ENCODE data around the gene CHPF. TPM values are rescaled to one million over a fixed set of nuclear protein-coding genes. Genes with fewer than 3 reads are reported as not detected.

Gene CHPF
- total RNA-seq, 1 donor from 2014 or later = 3.2 TPM

GRCh38 chr2:219496247-219496824, 47.3 kb downstream of the CHPF start:
- DNase-seq = no peak

DNA sequence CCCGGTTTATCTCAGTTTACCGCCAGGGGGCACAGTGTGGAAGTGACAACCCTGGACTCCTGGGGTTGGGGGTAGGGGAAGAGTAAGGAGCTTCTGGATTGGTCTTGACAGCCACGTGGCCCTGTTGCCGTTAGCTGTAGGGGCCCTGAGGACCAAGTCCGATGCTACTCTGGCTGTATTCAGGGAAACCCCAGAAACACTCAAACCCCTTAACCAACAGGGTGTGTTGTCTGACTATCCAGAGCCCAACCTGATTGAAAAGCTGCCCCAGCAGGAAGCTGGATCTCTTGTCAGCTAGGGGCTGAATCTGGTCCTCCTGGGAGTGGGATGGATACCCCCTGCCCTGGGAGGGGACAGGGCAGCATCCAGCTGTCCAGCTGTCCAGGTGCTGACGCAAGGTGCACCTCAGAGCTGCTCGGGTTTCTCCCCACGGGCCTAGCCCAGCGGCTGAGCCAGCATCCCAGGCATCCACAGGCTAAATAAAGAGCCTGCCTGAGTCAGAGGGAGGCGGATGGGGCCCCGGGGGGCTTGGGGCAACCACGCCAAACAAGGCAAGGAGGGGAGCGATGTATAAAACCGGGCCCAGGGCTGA, 48.0 kb downstream of the CHPF start:
- DNase-seq = peak; percentile 77

- no peak for DNase-seq
Observed at GRCh38 chr2:219494952-219495530, 48.6 kb downstream of the CHPF start.

DNA sequence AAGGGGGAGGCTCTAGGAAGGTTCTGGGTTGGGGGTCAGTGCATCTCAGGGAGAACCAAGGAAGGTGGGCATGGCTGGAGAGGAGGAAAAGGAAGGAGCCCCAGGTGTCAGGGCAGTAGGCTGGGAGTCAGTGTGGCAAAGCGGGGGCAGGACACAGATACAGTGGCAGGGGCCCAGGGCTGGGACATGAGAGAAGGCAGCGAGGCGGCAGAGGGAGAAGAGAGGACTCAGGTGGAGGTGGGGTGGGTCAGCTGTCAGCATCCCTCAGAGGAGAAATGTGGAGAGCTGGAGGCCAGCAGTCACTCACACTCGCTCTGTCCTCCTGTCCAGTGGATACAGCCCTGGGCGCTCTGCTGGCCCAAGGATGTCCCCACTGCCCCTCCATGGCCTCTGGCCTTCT, 50.5 kb downstream of the CHPF start:
- DNase-seq = no peak

DNA sequence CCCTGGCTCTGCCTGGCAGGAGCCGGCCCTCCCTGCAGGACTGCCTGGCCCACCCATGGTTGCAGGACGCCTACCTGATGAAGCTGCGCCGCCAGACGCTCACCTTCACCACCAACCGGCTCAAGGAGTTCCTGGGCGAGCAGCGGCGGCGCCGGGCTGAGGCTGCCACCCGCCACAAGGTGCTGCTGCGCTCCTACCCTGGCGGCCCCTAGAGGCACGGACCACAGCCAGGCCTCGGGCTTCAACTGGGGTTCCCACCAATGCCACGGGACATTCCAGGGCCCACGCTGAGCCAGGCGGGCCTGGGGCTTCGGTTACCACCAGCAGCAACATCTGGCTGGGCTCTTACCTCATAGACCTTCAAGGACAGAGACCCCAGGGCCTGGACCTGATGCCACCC, 51.0 kb downstream of the CHPF start:
- DNase-seq = no peak

GRCh38 chr2:219491278-219491963, 52.2 kb downstream of the CHPF start:
- no peak for DNase-seq

DNA sequence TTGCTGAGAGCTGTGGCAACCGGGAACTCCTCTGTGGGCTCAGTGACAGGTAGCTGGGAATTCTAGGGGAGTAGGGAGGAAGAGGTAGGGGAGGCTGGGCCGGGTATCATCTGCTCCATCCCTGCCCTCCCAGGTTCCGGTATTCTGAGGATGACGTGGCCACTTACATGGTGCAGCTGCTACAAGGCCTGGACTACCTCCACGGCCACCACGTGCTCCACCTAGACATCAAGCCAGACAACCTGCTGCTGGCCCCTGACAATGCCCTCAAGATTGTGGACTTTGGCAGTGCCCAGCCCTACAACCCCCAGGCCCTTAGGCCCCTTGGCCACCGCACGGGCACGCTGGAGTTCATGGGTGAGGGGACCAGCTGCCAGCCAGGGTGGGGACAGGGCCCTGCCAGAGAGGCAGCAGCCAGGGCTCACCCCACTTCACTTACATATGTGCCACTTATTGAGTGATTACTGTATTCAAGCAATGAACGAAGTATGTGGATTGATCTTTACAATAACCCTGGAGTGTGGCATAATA, 52.9 kb downstream of the CHPF start:
- DNase-seq = no peak

DNA sequence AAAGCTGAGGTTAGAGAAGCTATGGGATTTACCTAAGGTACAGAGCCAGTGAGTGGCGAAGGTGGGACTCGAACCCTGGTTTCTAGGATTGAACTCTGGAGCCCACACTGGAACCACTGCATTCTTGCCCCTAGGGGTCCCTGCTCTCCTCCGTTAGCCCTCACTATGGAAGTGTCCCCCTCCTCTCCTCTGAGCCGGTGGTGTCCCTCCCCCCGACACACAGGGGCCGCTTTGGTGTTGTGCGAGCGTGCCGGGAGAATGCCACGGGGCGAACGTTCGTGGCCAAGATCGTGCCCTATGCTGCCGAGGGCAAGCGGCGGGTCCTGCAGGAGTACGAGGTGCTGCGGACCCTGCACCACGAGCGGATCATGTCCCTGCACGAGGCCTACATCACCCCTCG, 53.4 kb downstream of the CHPF start:
- DNase-seq = no peak

GRCh38 chr2:219489315-219489714, 54.3 kb downstream of the CHPF start:
- no peak for DNase-seq

Other genes with a start within 250 kb of the CHPF start
- 0.17 TPM in 1 of 2 replicates, not detected in the other for gene PTPRN, start 234.4 kb downstream of the CHPF start, total RNA-seq
- not detected in 2 replicates for gene RESP18, start 211.1 kb downstream of the CHPF start, total RNA-seq
- gene DNPEP, start 155.9 kb downstream of the CHPF start, total RNA-seq = 54.1 and 67.7 TPM in 2 replicates
- not detected in 2 replicates for gene DES, start 125.4 kb downstream of the CHPF start, total RNA-seq
- gene SPEG, start 109.0 kb downstream of the CHPF start, total RNA-seq = 0.09 and 1.7 TPM in 2 replicates
- gene GMPPA, start 44.9 kb downstream of the CHPF start, total RNA-seq = 33.4 and 34.5 TPM in 2 replicates
- not detected in 2 replicates for gene ASIC4, start 29.3 kb downstream of the CHPF start, total RNA-seq
- gene TMEM198, start 219 bp upstream of the CHPF start, total RNA-seq = under 0.01 TPM in 1 of 2 replicates, not detected in the other
- gene OBSL1, start 27.7 kb upstream of the CHPF start, total RNA-seq = 38.8 TPM in 2 replicates
- not detected in 2 replicates for gene INHA, start 28.5 kb upstream of the CHPF start, total RNA-seq
- 10.0 and 13.9 TPM in 2 replicates for gene STK11IP, start 54.0 kb upstream of the CHPF start, total RNA-seq
- 0.17 and 0.37 TPM in 2 replicates for gene SLC4A3, start 83.8 kb upstream of the CHPF start, total RNA-seq